LNCaP clone FGC (cell line): ENCODE measurements around the gene NR2C2.

Source experiments
- DNase-seq: peaks from one replicate; pipeline ENCODE4 v3.0.0-alpha.2; 2011; ENCODE audit warnings: low read depth
- H3K4me3 ChIP-seq: 2 replicates; pipeline ENCODE4 v1.5.1; 2011; ENCODE audit warnings: mild to moderate bottlenecking, low read depth, low read length, control low read depth
- TF ChIP-seq, protein P1 (sequence below): IDR thresholded peaks from 2 replicates; pipeline ENCODE4 v1.5.1; 2012; ENCODE audit warnings: mild to moderate bottlenecking; ENCODE audit not compliant: control insufficient read depth, insufficient read depth; ENCODE audit errors: extremely low read depth

The NR2C2 gene

DNA sequence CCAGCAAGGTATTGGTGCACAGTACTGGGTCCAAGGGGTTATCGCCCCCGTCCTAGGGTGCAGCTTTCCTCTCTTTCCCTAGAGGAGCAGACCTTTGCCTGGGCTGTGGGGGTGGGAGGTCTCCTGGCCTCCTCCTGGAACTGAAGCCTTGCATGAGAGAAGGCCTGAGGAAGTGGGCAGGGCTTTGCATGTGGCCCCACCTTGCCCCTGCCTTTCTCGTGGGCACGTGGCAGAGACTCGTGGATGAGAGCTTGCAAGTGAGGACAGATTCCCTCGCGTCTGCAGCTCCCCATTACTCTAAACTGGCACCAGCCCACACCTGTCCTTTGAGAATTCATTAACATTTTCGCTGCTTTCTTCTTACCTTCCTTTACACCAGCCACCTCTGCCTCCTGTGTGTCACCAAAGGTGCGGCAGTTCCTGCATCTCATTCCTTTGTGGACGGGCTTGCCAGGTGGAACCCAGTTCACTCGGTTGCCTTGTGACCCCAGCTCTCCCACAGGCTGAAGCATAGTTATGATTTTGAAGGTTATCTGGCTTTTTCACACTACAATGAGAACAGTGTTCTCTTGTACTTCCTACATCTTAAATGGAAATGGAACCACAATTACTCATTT lies 40.9 kb upstream of the NR2C2 start:
- no peak for DNase-seq
- H3K4me3 ChIP-seq: no peak overlapping the region
- TF ChIP-seq, protein P1, sequence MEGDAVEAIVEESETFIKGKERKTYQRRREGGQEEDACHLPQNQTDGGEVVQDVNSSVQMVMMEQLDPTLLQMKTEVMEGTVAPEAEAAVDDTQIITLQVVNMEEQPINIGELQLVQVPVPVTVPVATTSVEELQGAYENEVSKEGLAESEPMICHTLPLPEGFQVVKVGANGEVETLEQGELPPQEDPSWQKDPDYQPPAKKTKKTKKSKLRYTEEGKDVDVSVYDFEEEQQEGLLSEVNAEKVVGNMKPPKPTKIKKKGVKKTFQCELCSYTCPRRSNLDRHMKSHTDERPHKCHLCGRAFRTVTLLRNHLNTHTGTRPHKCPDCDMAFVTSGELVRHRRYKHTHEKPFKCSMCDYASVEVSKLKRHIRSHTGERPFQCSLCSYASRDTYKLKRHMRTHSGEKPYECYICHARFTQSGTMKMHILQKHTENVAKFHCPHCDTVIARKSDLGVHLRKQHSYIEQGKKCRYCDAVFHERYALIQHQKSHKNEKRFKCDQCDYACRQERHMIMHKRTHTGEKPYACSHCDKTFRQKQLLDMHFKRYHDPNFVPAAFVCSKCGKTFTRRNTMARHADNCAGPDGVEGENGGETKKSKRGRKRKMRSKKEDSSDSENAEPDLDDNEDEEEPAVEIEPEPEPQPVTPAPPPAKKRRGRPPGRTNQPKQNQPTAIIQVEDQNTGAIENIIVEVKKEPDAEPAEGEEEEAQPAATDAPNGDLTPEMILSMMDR: no peak

DNA sequence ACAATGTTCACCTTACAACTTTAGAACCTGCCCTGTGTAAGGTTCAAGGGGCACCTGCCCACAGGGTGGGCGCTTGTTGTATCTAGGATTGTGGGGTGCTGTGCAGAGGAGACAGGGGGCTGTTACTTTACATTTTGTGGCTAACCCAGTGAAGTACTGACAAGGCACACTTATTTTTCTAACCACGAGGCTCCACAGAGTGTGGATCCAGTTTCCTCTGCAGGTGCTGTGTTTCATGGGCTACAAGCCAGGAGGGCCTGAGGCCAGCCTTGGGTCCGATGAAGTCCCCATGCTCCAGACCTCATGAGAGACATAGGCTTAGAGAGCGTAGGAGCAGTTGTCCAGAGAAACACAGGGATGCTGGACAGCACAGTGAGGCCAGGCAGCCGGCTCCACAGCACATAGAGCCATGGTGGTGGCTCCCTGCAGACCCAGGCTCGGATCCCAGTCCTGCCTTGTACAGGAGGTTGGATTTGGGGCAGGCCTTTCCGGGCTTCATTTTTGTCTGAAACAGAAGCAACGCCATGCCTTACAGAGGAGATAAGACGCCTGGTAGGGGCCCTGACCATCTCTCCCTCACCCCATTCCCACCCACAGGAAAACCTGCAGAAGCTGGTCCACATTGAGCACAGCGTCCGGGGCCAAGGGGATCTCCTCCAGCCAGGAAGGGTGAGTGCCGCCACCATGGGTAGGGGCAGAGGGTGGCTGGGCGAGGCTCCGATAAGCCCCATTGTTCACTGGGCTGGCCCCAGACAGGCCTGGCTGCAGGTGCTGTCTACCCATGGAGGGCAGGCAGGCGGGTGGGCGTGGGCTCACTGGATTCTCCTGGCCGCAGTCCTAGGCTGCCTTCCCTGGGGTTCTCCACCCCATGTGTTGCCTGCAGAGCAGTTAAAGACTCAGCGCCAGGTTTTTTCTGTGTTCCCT lies 40.1 kb upstream of the NR2C2 start:
- DNase-seq: no peak
- no peak overlapping the region for H3K4me3 ChIP-seq
- TF ChIP-seq, protein P1: no peak

DNA sequence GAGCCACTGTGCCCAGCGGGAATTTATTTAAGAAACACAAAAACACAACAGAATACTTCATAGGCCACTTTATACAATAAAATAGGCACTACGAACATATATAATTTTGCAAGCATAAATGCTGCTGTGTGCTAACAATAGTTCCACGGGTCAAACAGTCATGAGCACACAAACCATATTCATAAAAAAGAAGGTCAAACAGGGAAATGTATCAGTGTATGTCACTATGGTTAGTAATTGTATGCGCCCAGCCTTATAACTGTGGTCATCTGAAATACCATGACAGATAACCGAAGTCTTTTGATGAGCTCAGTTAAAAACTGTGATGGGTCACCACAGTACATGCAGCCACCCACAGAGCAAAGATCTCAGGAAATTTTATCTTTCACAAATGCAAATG lies 38.1 kb upstream of the NR2C2 start:
- TF ChIP-seq, protein P1: no peak
- no peak overlapping the region for H3K4me3 ChIP-seq
- DNase-seq: no peak

DNA sequence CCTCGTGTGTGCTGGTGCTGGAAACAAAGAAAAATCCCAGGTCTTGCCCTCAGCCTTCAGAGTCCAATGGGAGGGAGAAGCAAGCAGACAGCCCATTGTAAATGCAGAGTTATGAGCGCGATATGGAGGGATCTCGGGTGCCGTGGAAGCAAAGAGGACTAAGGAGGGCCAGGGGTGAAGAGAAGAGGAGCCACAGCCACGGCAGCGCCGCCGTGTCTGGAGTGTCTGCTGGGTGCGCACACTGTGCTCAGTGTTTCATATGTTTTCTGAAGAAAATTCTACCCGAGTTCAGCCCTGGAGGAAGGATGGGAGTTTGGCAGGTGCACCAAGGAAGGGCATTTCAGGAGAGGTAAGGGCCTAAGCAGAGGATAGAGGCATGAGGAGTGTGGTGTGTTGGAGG lies 35.7 kb upstream of the NR2C2 start:
- TF ChIP-seq, protein P1: no peak
- no peak for DNase-seq
- no peak overlapping the region for H3K4me3 ChIP-seq

DNA sequence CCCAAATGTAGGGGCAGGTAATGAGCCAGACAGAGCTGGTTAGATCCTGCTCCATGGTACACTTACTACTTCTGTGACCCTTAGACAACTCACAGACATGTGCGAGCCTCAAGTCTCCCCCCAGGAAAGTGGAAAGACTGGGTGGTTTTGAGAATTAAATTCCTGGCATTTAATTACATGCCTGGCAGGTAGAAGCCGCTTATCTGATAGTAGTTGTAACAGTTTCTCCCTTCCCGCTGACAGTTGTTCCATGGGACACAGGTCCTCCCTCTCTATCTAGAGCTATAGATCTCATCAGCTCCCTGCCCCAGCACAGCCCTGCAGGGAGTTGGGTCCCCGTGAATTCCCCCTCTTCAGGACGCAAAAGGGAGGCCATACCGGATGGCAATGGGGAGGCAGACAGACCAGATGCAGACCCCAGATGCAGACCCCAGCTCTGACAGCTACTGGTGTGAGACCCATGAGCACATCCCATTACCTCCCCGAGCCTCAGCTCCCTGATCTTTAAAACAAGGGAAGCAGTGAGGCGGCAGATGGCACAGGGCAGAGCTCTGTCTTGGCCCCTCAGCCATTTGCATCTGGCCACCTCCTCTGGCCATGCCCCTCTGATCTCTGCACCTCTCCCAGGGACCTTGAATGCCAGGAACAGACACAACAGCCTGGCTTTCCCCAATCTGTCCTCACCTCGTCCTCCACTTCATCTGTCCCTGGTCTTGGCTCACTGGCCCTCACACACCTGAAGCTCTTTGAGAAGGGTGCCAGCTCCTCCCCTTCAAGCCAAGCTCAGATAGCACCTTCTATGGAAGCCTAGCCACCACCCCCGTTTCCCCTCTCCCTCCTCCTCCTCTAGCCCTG lies 34.1 kb upstream of the NR2C2 start:
- DNase-seq: no peak
- no peak overlapping the region for H3K4me3 ChIP-seq
- TF ChIP-seq, protein P1: no peak

DNA sequence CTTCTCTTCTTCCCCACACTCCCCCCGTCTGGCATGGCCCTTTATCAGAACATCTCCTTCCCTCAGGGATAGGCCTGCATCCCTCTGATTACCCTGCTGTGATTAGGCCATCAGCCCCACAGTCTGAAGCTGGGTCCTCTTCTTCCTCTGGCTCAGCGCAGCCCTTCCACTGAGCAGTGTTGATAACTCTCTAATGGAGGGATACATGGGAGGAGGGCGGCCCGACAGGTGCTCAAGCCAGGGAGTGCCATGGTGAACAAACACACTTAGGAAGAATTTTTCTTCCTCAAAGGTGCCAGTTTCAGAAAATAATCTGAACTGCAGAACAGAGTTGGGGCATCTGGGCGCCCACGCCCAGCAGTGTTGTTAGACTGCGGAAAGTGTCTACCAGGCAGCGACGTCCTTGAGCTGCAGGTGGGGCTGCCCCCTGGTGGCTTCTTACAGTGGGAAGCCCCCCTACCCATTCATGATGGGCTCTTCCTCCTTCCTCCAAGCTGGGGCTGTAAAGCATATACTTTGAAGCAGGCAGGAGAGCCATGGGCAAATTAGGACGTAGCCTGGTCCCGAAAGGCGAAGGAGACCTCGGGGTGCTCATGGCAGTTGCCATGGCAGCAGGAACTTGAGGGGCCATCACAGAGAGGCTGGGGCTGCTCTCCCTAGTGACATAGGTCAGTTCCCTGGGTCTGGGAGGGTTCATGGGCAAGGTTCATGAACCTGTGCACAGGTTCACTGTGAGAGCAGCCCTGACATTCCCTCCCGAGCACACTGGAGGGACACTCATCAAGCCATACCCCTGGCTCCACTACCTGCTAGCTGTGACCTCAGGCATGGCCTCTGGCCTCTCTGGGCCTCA lies 33.2 kb upstream of the NR2C2 start:
- TF ChIP-seq, protein P1: 0 out of 2 replicates have a peak, but pooled peaks have one; percentile 14
- DNase-seq: no peak
- H3K4me3 ChIP-seq: no peak overlapping the region
